HCT116 (cell line): ENCODE measurements around the gene QKI. TPM values are rescaled to one million over a fixed set of nuclear protein-coding genes. Genes with fewer than 3 reads are reported as not detected.

Experiments used
- ATAC-seq: fragments of 200-7000 bp; cut with Tn5 transposase; 2 replicates; pipeline ENCODE4 v1.9.1; 2020; ENCODE audit warnings: mild to moderate bottlenecking, moderate library complexity
- BruUV-seq: library from RNA; stranded (reverse); fragments of 400-500 nt; replicated peaks from 2 replicates; lab custom pipeline; 2021; lab: Mats Ljungman, UMichigan
- CTCF ChIA-PET: fragments of 300-600 bp; sonication (Branson Sonifier 250); formaldehyde crosslinking; loops from one replicate; lab custom pipeline; 2021; ENCODE audit warnings: antibody characterized with exemption; lab: Charles Lee
- POLR2A ChIA-PET: fragments of 300-600, 350-600 bp; sonication (Branson Sonifier 250); formaldehyde crosslinking; loops from one replicate; lab custom pipeline; 2021; ENCODE audit warnings: antibody characterized with exemption; lab: Charles Lee
- RAD21 ChIA-PET, 2 experiments: fragments of 300-600 bp; sonication (Branson Sonifier 250); formaldehyde crosslinking; loops; one replicate each; lab custom pipeline; 2023; ENCODE audit warnings: low total read pairs in 2 of 2; ENCODE audit not compliant: uncharacterized antibody in 2 of 2, unreplicated experiment in 2 of 2, low non-redundant PET in 1 of 2; lab: Charles Lee
- DNase-seq: peaks from one replicate; pipeline ENCODE4 v3.0.0-alpha.2; 2010; ENCODE audit warnings: low read depth, low spot score
- H2AFZ ChIP-seq: fragments of 200-600 bp; shearing (Covaris generic), sonication (generic); 2 replicates; pipeline ENCODE4 v1.6.1; 2017; ENCODE audit warnings: low read depth, mixed run types, mixed read lengths, antibody characterized with exemption, low read length; ENCODE audit not compliant: poor library complexity, severe bottlenecking
- H3K27ac ChIP-seq: 2 replicates; pipeline ENCODE4 v1.5.1; 2012; ENCODE audit warnings: low read depth, low read length
- H3K27me3 ChIP-seq: fragments of 200-600 bp; sonication (generic); 2 replicates; pipeline ENCODE4 v1.6.1; 2016; ENCODE audit warnings: mixed run types, low read length, mixed read lengths; ENCODE audit not compliant: insufficient read depth
- H3K36me3 ChIP-seq, 2 experiments: fragments of 200-500 bp in 1 of 2; fragments of 200-600 bp in 1 of 2; sonication (Bioruptor generic) in 1 of 2; sonication (generic) in 1 of 2; 2 replicates each; pipeline versions ENCODE4 v1.5.1 to v1.6.1; 2014 to 2016; ENCODE audit warnings: low read length in 2 of 2, inconsistent platforms in 1 of 2, mixed read lengths in 1 of 2, mixed run types in 1 of 2; ENCODE audit not compliant: insufficient read depth in 2 of 2, control insufficient read depth in 1 of 2
- H3K4me1 ChIP-seq, 2 experiments: fragments of 200-600 bp in 1 of 2; sonication (generic) in 1 of 2; 2 replicates each; pipeline versions ENCODE4 v1.5.1 to v1.6.1; 2012 to 2017; ENCODE audit warnings: low read length in 2 of 2, inconsistent platforms in 1 of 2, mild to moderate bottlenecking in 1 of 2, mixed read lengths in 1 of 2, mixed run types in 1 of 2, moderate library complexity in 1 of 2; ENCODE audit not compliant: insufficient read depth in 2 of 2, control insufficient read depth in 1 of 2
- H3K4me2 ChIP-seq: fragments of 200-600 bp; sonication (generic); 2 replicates; pipeline ENCODE4 v1.6.1; 2017; ENCODE audit warnings: mixed run types, low read length, mixed read lengths
- H3K4me3 ChIP-seq, 2 experiments: fragments of 200-600 bp in 1 of 2; sonication (generic) in 1 of 2; replicated peaks in 1 of 2; 2 replicates each; pipeline ENCODE4 v1.5.1; 2011 to 2016; ENCODE audit warnings: low read length in 2 of 2, control low read depth in 1 of 2, low read depth in 1 of 2, mild to moderate bottlenecking in 1 of 2, mixed read lengths in 1 of 2, mixed run types in 1 of 2
- H3K79me2 ChIP-seq: fragments of 200-600 bp; sonication (generic); 2 replicates; pipeline ENCODE4 v1.6.1; 2017; ENCODE audit warnings: mild to moderate bottlenecking, mixed run types, low read length, moderate library complexity, mixed read lengths; ENCODE audit not compliant: insufficient read depth
- H3K9ac ChIP-seq: fragments of 200-600 bp; sonication (generic); 2 replicates; pipeline ENCODE4 v1.6.1; 2016; ENCODE audit warnings: low read length, mixed read lengths
- H3K9me2 ChIP-seq: fragments of 200-600 bp; sonication (generic), shearing (Covaris generic); 2 replicates; pipeline ENCODE4 v1.6.1; 2017; ENCODE audit warnings: mixed run types, mild to moderate bottlenecking, moderate library complexity; ENCODE audit not compliant: insufficient read depth
- H3K9me3 ChIP-seq, 2 experiments: fragments of 200-500 bp in 1 of 2; fragments of 200-600 bp in 1 of 2; sonication (Bioruptor generic) in 1 of 2; sonication (generic) in 1 of 2; 2 replicates each; pipeline ENCODE4 v1.6.1; 2014 to 2017; ENCODE audit warnings: low read length in 2 of 2, mixed read lengths in 2 of 2, inconsistent platforms in 1 of 2, low read depth in 1 of 2, mild to moderate bottlenecking in 1 of 2, mixed run types in 1 of 2, moderate library complexity in 1 of 2; ENCODE audit not compliant: control insufficient read depth in 1 of 2, insufficient read depth in 1 of 2
- H4K20me1 ChIP-seq: fragments of 200-600 bp; sonication (generic), shearing (Covaris generic); 2 replicates; pipeline ENCODE4 v1.6.1; 2017; ENCODE audit warnings: mixed run types, mild to moderate bottlenecking, moderate library complexity; ENCODE audit not compliant: insufficient read depth
- ATF3 ChIP-seq: IDR thresholded peaks from 2 replicates; pipeline ENCODE4 v1.6.1; 2012
- CEBPB ChIP-seq: IDR thresholded peaks from 2 replicates; pipeline ENCODE4 v1.6.1; 2012; ENCODE audit warnings: low read depth
- CTCF ChIP-seq, 3 experiments: fragments of 200-600 bp in 1 of 3; sonication (generic) in 1 of 3; IDR thresholded peaks in 2 of 3; conservative IDR thresholded peaks in 1 of 3; 2 replicates each; pipeline ENCODE4 v1.5.1; 2012 to 2017; ENCODE audit warnings: low read depth in 2 of 3, low read length in 2 of 3, antibody characterized with exemption in 1 of 3, borderline replicate concordance in 1 of 3, control low read depth in 1 of 3, mild to moderate bottlenecking in 1 of 3, mixed read lengths in 1 of 3, mixed run types in 1 of 3, moderate library complexity in 1 of 3; ENCODE audit not compliant: insufficient read depth in 1 of 3
- EGR1 ChIP-seq: IDR thresholded peaks from 2 replicates; pipeline ENCODE4 v1.6.1; 2012; ENCODE audit warnings: low read depth
- EZH2 ChIP-seq: fragments of 200-600 bp; sonication (generic); IDR thresholded peaks from 2 replicates; pipeline ENCODE4 v1.6.1; 2017; ENCODE audit warnings: antibody characterized with exemption, mixed run types
- EZH2phosphoT487 ChIP-seq: fragments of 200-600 bp; IDR thresholded peaks from 2 replicates; pipeline ENCODE4 v1.6.1; 2018; ENCODE audit warnings: antibody characterized with exemption, borderline replicate concordance
- FOSL1 ChIP-seq: IDR thresholded peaks from 2 replicates; pipeline ENCODE4 v1.6.1; 2012; ENCODE audit warnings: low read depth
- MAX ChIP-seq: IDR thresholded peaks from 2 replicates; pipeline ENCODE4 v1.6.1; 2012
- RAD21 ChIP-seq: IDR thresholded peaks from 2 replicates; pipeline ENCODE4 v1.6.1; 2012; ENCODE audit warnings: low read depth, mild to moderate bottlenecking
- SP1 ChIP-seq: IDR thresholded peaks from 2 replicates; pipeline ENCODE4 v1.6.1; 2012; ENCODE audit warnings: low read depth
- SRF ChIP-seq: IDR thresholded peaks from 2 replicates; pipeline ENCODE4 v1.6.1; 2012; ENCODE audit warnings: low read depth
- YY1 ChIP-seq: IDR thresholded peaks from 2 replicates; pipeline ENCODE4 v1.6.1; 2011; ENCODE audit warnings: low read length, low read depth, moderate library complexity, mild to moderate bottlenecking; ENCODE audit not compliant: insufficient replicate concordance; ENCODE audit errors: extremely low read depth
- ZNF274 ChIP-seq: fragments of 200-500 bp; sonication (Bioruptor generic); IDR thresholded peaks from 2 replicates; pipeline ENCODE4 v1.6.1; 2014; ENCODE audit warnings: mild to moderate bottlenecking, low read depth, low read length, inconsistent platforms
- intact Hi-C: fragments of 100-400 bp; cut with micrococcal nuclease; formaldehyde crosslinking; loops from 2 replicates; pipeline ENCODE4 v1.10.0; 2022
- total RNA-seq: library from RNA; stranded (reverse); gene quantifications from one replicate; pipeline ENCODE4 v1.2.1, GENCODE V29; 2021; ENCODE audit not compliant: unreplicated experiment
- TF ChIP-seq, protein P1 (sequence below): IDR thresholded peaks from 2 replicates; pipeline ENCODE4 v1.6.1; 2011; ENCODE audit warnings: mild to moderate bottlenecking, low read length, moderate library complexity; ENCODE audit not compliant: insufficient replicate concordance; ENCODE audit errors: extremely low read depth

QKI gene
- total RNA-seq, 1 experiment from 2014 or later = 35.3 TPM

- H3K9ac ChIP-seq = no peak overlapping the region
- no peak for ATAC-seq
- DNase-seq = no peak
- CTCF ChIA-PET = no interaction called here
- H3K36me3 ChIP-seq = no peaks in the 10 kb centered on the region
- RAD21 ChIA-PET = no interaction called here
- no TSS peak for BruUV-seq
- no peaks in the 10 kb centered on the region for H4K20me1 ChIP-seq
- H3K4me2 ChIP-seq = no peak overlapping the region
- no peak overlapping the region for H3K4me3 ChIP-seq
- H2AFZ ChIP-seq = no peak overlapping the region
- intact Hi-C loops = no loop called here
- no peak for TF ChIP-seq ZNF274
- no peak for TF ChIP-seq SP1
- no peak for TF ChIP-seq MAX
- peaks cover 28% of the 10 kb centered on the region for H3K79me2 ChIP-seq
- no peaks in the 10 kb centered on the region for H3K27me3 ChIP-seq
- H3K27ac ChIP-seq = no peak overlapping the region
- no peaks in the 10 kb centered on the region for H3K4me1 ChIP-seq
- H3K9me2 ChIP-seq = no peaks in the 10 kb centered on the region
- POLR2A ChIA-PET = no interaction called here
- H3K9me3 ChIP-seq = peaks cover 6 to 9% of the 10 kb centered on the region in 2 experiments; a peak in 2 of 4 replicates
These were observed 90.6 kb downstream of the QKI start for GRCh38 chr6:163504984-163505640.

DNA sequence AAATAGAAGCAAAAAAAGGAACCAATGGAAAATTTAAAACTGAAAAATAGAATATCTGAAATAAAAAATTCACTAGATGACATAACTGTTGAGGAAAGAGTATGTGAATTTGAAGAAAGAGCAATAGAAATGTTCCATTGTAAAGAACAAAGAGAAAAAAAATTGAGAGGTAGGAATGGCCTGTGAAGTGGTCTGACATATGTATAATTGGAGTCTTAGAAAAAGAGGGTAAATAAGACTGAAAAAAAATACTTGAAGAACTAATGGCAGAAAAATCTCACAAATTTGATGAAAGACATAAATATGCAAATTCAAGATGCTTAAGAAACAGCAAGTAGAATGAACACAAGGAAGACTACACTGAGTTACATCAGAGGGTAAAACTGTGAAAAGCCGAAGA, 93.4 kb downstream of the QKI start:
- ChIA-PET POLR2A (no interaction called here), RAD21 (no interaction called here), CTCF (no interaction called here)
- H3K27me3 ChIP-seq = no peaks in the 10 kb centered on the region
- no TSS peak for BruUV-seq
- H3K9me2 ChIP-seq = no peaks in the 10 kb centered on the region
- TF ChIP-seq SRF (no peak), FOSL1 (no peak), EZH2 (no peak), ATF3 (no peak), ZNF274 (no peak), CTCF (IDR thresholded peaks at IDR 0.05 in 2 of 3, conservative IDR thresholded peaks at IDR 0.05 in 1 of 3; ENCODE audit: borderline replicate concordance in 1 of 3, insufficient read depth in 1 of 3, low read depth in 2 of 3, low read length in 2 of 3) (no peak), RAD21 (no peak), EZH2phosphoT487 (no peak), EGR1 (no peak), SP1 (no peak), YY1 (no peak), CEBPB (no peak)
- TF ChIP-seq, protein P1, sequence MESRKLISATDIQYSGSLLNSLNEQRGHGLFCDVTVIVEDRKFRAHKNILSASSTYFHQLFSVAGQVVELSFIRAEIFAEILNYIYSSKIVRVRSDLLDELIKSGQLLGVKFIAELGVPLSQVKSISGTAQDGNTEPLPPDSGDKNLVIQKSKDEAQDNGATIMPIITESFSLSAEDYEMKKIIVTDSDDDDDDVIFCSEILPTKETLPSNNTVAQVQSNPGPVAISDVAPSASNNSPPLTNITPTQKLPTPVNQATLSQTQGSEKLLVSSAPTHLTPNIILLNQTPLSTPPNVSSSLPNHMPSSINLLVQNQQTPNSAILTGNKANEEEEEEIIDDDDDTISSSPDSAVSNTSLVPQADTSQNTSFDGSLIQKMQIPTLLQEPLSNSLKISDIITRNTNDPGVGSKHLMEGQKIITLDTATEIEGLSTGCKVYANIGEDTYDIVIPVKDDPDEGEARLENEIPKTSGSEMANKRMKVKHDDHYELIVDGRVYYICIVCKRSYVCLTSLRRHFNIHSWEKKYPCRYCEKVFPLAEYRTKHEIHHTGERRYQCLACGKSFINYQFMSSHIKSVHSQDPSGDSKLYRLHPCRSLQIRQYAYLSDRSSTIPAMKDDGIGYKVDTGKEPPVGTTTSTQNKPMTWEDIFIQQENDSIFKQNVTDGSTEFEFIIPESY = no peak
- H3K4me1 ChIP-seq = no peaks in the 10 kb centered on the region
- H3K9me3 ChIP-seq = peaks cover 5 to 6% of the 10 kb centered on the region in 2 experiments; a peak in 2 of 4 replicates
- no peak overlapping the region for H2AFZ ChIP-seq
- H3K9ac ChIP-seq = no peak overlapping the region
- H3K79me2 ChIP-seq = peaks cover 13% of the 10 kb centered on the region
- intact Hi-C loops = no loop called here
- no peak for DNase-seq
- H3K36me3 ChIP-seq = no peaks in the 10 kb centered on the region
- ATAC-seq = no peak
- H4K20me1 ChIP-seq = no peaks in the 10 kb centered on the region
- H3K4me2 ChIP-seq = no peak overlapping the region
- no peak overlapping the region for H3K4me3 ChIP-seq
- no peak overlapping the region for H3K27ac ChIP-seq
